ENCODE data around the gene PGAP6. TPM values are rescaled to one million over a fixed set of nuclear protein-coding genes. Genes with fewer than 3 reads are reported as not detected.

PGAP6 gene
- total and polyA plus RNA-seq, 9 of the 15 experiments (the other 6 are each of a cell fraction or from before 2014, with no cell fraction given): 0.45 to 50.2 (median 39.3) TPM

- TF ChIP-seq, protein P1, sequence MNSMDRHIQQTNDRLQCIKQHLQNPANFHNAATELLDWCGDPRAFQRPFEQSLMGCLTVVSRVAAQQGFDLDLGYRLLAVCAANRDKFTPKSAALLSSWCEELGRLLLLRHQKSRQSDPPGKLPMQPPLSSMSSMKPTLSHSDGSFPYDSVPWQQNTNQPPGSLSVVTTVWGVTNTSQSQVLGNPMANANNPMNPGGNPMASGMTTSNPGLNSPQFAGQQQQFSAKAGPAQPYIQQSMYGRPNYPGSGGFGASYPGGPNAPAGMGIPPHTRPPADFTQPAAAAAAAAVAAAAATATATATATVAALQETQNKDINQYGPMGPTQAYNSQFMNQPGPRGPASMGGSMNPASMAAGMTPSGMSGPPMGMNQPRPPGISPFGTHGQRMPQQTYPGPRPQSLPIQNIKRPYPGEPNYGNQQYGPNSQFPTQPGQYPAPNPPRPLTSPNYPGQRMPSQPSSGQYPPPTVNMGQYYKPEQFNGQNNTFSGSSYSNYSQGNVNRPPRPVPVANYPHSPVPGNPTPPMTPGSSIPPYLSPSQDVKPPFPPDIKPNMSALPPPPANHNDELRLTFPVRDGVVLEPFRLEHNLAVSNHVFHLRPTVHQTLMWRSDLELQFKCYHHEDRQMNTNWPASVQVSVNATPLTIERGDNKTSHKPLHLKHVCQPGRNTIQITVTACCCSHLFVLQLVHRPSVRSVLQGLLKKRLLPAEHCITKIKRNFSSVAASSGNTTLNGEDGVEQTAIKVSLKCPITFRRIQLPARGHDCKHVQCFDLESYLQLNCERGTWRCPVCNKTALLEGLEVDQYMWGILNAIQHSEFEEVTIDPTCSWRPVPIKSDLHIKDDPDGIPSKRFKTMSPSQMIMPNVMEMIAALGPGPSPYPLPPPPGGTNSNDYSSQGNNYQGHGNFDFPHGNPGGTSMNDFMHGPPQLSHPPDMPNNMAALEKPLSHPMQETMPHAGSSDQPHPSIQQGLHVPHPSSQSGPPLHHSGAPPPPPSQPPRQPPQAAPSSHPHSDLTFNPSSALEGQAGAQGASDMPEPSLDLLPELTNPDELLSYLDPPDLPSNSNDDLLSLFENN (IDR thresholded peaks at IDR 0.05; ENCODE audit: low read depth in 2 of 2, low read length in 2 of 2): no peak
- TF ChIP-seq CEBPZ (IDR thresholded peaks at IDR 0.05; ENCODE audit: borderline replicate concordance, low read depth, low read length) (no peak), HNRNPL (IDR thresholded peaks at IDR 0.05; ENCODE audit: low read depth, low read length) (no peak), ZNF134 (CRISPR knock-in tag; conservative IDR thresholded peaks at IDR 0.05) (no peak), RUNX1 (IDR thresholded peaks at IDR 0.05; ENCODE audit: low read depth) (no peak), ZBTB26 (CRISPR knock-in tag; IDR thresholded peaks at IDR 0.05) (no peak), GABPB2 (CRISPR knock-in tag; conservative IDR thresholded peaks at IDR 0.05) (no peak), ZNF609 (CRISPR knock-in tag; IDR thresholded peaks at IDR 0.05; ENCODE audit: borderline replicate concordance) (no peak), ZNF212 (CRISPR knock-in tag; IDR thresholded peaks at IDR 0.05) (no peak), ARID1B (IDR thresholded peaks at IDR 0.05) (no peak)
- TF ChIP-seq, protein P2, sequence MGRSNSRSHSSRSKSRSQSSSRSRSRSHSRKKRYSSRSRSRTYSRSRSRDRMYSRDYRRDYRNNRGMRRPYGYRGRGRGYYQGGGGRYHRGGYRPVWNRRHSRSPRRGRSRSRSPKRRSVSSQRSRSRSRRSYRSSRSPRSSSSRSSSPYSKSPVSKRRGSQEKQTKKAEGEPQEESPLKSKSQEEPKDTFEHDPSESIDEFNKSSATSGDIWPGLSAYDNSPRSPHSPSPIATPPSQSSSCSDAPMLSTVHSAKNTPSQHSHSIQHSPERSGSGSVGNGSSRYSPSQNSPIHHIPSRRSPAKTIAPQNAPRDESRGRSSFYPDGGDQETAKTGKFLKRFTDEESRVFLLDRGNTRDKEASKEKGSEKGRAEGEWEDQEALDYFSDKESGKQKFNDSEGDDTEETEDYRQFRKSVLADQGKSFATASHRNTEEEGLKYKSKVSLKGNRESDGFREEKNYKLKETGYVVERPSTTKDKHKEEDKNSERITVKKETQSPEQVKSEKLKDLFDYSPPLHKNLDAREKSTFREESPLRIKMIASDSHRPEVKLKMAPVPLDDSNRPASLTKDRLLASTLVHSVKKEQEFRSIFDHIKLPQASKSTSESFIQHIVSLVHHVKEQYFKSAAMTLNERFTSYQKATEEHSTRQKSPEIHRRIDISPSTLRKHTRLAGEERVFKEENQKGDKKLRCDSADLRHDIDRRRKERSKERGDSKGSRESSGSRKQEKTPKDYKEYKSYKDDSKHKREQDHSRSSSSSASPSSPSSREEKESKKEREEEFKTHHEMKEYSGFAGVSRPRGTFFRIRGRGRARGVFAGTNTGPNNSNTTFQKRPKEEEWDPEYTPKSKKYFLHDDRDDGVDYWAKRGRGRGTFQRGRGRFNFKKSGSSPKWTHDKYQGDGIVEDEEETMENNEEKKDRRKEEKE (IDR thresholded peaks at IDR 0.05; ENCODE audit: borderline replicate concordance in 1 of 2, control insufficient read depth in 1 of 2, low read depth in 2 of 2, low read length in 1 of 2): no peak
Measured at GRCh38 chr16:396605-397004, 14.8 kb upstream of the PGAP6 start (continued).

All from K562 (cell line).